Kidney (tissue), 14 donors: ENCODE measurements around the gene CREG2. TPM values are rescaled to one million over a fixed set of nuclear protein-coding genes. Genes with fewer than 3 reads are reported as not detected.

Experiments used
- DNase-seq, 5 donors: peaks; one replicate each; pipeline ENCODE4 v3.0.0-alpha.2; 2013 to 2020
- FAIRE-seq: peaks from 2 replicates; lab custom pipeline; 2012; peaks lifted over from hg19 to GRCh38; lab: Jason Lieb, UNC
- H3K27ac ChIP-seq, 2 donors: one replicate each; pipeline ENCODE4 v1.7.0; 2013; ENCODE audit warnings: low read depth in 2 of 2, low read length in 2 of 2, inconsistent platforms in 1 of 2
- H3K27me3 ChIP-seq: one replicate; pipeline ENCODE4 v1.7.1; 2013; ENCODE audit warnings: low read length, inconsistent platforms; ENCODE audit not compliant: control insufficient read depth, insufficient read depth
- H3K36me3 ChIP-seq, 3 donors: one replicate each; pipeline versions ENCODE4 v1.7.0 to v1.7.1; 2013; ENCODE audit warnings: low read length in 3 of 3, control low read depth in 1 of 3, inconsistent platforms in 1 of 3; ENCODE audit not compliant: insufficient read depth in 3 of 3, control insufficient read depth in 2 of 3
- H3K4me1 ChIP-seq, 3 donors: one replicate each; pipeline versions ENCODE4 v1.7.0 to v1.7.1; 2013; ENCODE audit warnings: low read length in 3 of 3, inconsistent platforms in 1 of 3, low read depth in 1 of 3; ENCODE audit not compliant: control insufficient read depth in 2 of 3, insufficient read depth in 2 of 3
- H3K4me3 ChIP-seq, 3 donors: one replicate each; pipeline versions ENCODE4 v1.7.0 to v1.8.1; 2013; ENCODE audit warnings: low read length in 3 of 3, control low read depth in 1 of 3, inconsistent platforms in 1 of 3
- H3K9ac ChIP-seq, 3 donors: one replicate each; pipeline versions ENCODE4 v1.7.0 to v1.7.1; 2013; ENCODE audit warnings: low read length in 3 of 3, control low read depth in 1 of 3, inconsistent platforms in 1 of 3
- H3K9me3 ChIP-seq, 3 donors: one replicate each; pipeline versions ENCODE4 v1.7.0 to v1.7.1; 2013; ENCODE audit warnings: low read length in 3 of 3, control low read depth in 1 of 3, inconsistent platforms in 1 of 3; ENCODE audit not compliant: control insufficient read depth in 2 of 3, insufficient read depth in 1 of 3
- intact Hi-C: fragments of 100-400 bp; cut with DNase I; formaldehyde crosslinking; loops from one replicate; pipeline ENCODE4 v1.11.1; 2022
- polyA plus RNA-seq: library from polyadenylated mRNA; stranded (reverse); fragments of 350-450 nt; fragmentation: Illumina TruSeq; extraction: RNeasy Lipid Tissue Mini Kit (QIAGEN cat#74804); gene quantifications from one replicate; pipeline ENCODE4 v1.2.3, GENCODE V29; 2014; ENCODE audit warnings: low read depth, low replicate concordance; ENCODE audit not compliant: insufficient read depth
- total RNA-seq: library from RNA; stranded (reverse); fragmentation: NEBNext Ultra II Directional; extraction: Animal tissue kit (Norgen Biotek cat#: 25700); gene quantifications from one replicate; pipeline ENCODE4 v1.2.1, GENCODE V29; 2021
- TF ChIP-seq, protein P1 (sequence below): IDR thresholded peaks from 3 replicates; pipeline ENCODE4 v1.5.1; 2012; ENCODE audit warnings: mild to moderate bottlenecking, moderate library complexity, borderline replicate concordance; ENCODE audit not compliant: insufficient read depth; ENCODE audit errors: extremely low read depth
- donor health status: control.
- donor health status: control.
- donor health status: control.
- donor health status: control.
- donor health status: control.
- donor health status: DM: yes; HTN: yes; CAD: no.
- donor health status: Normal renal cell carcinoma (clear cell type).

Gene CREG2
- total and polyA plus RNA-seq, 2 donors from 2014 or later: 0.69 TPM; not detected in 1

DNA sequence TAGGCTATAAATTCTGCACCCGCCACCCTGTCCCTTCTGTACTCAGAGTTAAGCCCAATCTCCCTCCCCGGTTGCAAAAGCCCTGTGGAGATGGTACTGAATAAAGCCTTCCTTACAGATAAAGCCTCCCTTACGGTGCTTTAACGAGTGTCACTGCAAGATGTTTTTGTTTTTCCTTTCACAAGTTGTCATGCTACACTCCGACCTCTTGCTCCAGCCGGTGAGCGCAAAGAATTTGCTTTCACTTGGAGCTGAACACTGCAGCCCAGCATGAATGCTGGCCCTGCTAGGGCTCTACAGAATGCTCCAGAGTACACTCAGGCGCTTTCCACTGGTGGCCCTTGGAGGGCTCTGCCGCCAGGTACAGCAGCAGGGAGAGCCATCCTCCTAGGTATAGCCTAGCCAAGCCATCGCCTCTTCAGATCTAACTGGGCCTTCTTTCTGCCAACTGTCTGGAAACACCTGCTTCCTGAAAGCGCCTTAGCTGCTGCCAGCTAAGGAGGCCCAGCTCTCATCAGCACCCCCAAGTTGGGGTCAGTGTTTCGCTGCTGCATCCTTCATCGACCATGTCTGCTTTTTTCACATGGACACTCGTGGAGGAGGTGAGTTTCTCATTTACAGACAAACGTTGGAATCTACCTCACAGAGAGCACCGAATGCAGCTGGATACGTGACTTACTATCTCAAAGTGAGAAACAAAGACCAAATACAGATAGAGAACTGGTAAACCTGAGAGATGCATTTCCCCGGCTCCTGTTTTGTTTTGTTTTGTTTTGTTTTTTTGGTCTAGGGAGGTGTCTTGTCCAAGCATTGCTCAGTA is 13.4 kb upstream of the CREG2 start:
- no peaks in the 10 kb centered on the region for H3K36me3 ChIP-seq
- intact Hi-C loops: no loop called here

DNA sequence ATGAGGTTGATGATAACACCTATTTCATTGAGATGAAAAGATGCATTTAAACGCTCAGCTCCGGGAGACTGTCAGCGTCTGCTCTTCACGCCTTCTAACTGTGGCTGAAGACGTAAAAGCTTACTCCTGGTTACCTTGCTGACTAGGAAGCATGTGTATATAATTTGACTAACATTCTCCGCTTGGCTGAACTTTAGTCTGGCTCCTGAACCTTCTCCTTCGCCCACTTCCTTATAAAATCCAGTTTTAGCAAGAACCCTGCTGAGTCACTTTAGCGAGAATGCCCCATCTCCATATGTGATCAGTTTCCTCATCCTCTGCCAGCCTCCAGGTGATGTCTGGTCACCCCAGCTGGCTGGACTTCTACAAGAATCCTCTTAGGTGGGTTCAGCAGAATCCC is 12.7 kb upstream of the CREG2 start:
- no peaks in the 10 kb centered on the region for H3K27me3 ChIP-seq
- no peak overlapping the region for H3K27ac ChIP-seq
- no peak overlapping the region for H3K9ac ChIP-seq
- H3K9me3 ChIP-seq: no peaks in the 10 kb centered on the region
- TF ChIP-seq, protein P1, sequence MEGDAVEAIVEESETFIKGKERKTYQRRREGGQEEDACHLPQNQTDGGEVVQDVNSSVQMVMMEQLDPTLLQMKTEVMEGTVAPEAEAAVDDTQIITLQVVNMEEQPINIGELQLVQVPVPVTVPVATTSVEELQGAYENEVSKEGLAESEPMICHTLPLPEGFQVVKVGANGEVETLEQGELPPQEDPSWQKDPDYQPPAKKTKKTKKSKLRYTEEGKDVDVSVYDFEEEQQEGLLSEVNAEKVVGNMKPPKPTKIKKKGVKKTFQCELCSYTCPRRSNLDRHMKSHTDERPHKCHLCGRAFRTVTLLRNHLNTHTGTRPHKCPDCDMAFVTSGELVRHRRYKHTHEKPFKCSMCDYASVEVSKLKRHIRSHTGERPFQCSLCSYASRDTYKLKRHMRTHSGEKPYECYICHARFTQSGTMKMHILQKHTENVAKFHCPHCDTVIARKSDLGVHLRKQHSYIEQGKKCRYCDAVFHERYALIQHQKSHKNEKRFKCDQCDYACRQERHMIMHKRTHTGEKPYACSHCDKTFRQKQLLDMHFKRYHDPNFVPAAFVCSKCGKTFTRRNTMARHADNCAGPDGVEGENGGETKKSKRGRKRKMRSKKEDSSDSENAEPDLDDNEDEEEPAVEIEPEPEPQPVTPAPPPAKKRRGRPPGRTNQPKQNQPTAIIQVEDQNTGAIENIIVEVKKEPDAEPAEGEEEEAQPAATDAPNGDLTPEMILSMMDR: no peak
- FAIRE-seq: peak; percentile 35
- H3K4me1 ChIP-seq: peaks cover 0 to 11% (median 4%) of the 10 kb centered on the region in 3 donors
- peak in 3 of 5 donors; percentile 14 to 56 (median 53) for DNase-seq
- intact Hi-C loops: no loop called here
- H3K36me3 ChIP-seq: no peaks in the 10 kb centered on the region
- H3K4me3 ChIP-seq: no peak overlapping the region

More for the DNA sequence above, 13.4 kb upstream of the CREG2 start:
- Histone ChIP-seq H3K4me1 (peaks cover 0 to 11% (median 4%) of the 10 kb centered on the region in 3 donors), H3K27ac (no peak overlapping the region), H3K4me3 (no peak overlapping the region), H3K9ac (no peak overlapping the region), H3K27me3 (no peaks in the 10 kb centered on the region), H3K9me3 (no peaks in the 10 kb centered on the region)
- FAIRE-seq: no peak
- DNase-seq: peak in 3 of 5 donors; percentile 25 to 42 (median 32)
- TF ChIP-seq, protein P1: no peak

DNA sequence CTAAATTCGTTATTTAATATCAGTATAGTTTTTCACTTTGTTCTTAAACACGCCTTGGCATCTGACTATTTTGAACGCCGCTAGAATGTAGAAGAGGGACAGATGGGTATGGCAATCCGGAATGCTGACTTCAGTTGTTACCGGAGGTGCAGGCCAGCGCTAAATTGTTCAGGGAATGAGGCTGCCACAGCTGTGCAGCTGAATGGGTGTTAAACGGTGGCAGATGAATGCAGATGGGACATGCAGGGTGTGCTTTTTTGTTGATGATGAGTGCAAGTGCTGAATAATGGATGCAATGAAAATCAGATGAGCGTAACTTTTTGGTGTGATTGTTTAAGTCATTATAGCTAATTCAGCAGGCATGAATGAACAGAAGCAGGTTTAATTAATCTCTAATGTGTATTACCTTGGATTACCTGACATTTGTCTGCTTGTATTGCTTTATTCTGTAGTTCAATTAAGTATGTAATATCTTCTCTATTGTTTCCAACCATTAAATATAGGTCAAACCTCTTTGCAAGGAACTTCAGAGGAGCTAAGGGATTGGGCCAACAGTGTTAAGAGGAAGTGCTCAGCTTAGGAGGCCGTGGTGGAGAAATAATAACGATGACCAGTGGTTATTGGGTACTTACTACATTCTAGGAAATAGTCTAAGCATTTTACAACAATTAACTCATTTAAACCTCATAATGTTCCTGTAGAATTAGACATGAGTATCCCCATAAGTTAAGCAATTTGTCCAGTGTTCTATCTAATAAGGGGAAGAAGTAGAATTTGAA is 11.9 kb upstream of the CREG2 start:
- Histone ChIP-seq H3K4me1 (peaks cover 0 to 11% (median 4%) of the 10 kb centered on the region in 3 donors), H3K4me3 (no peak overlapping the region), H3K9ac (no peak overlapping the region), H3K36me3 (no peaks in the 10 kb centered on the region), H3K27me3 (no peaks in the 10 kb centered on the region), H3K27ac (no peak overlapping the region), H3K9me3 (no peaks in the 10 kb centered on the region)
- intact Hi-C loops: no loop called here
- DNase-seq: no peak
- no peak for FAIRE-seq
- TF ChIP-seq, protein P1: no peak
